Esophagus muscularis mucosa (tissue), 4 donors: ENCODE measurements around the gene POLR2J. TPM values are rescaled to one million over a fixed set of nuclear protein-coding genes. Genes with fewer than 3 reads are reported as not detected.

ENCODE experiments used
- DNase-seq: peaks from one replicate; pipeline ENCODE4 v3.0.0-alpha.2; 2017; ENCODE audit errors: extremely low spot score
- H3K27ac ChIP-seq, 4 donors: fragments of 200-600 bp; sonication (generic); replicated peaks in 1 of 4; 1 replicate in 3 of 4; 2 replicates in 1 of 4; pipeline ENCODE4 v1.5.1; 2016 to 2019; ENCODE audit warnings: mild to moderate bottlenecking in 1 of 4
- H3K27me3 ChIP-seq, 4 donors: fragments of 200-600 bp; sonication (generic); one replicate each; pipeline versions ENCODE4 v1.5.1 to v1.6.0; 2016 to 2019
- H3K36me3 ChIP-seq, 4 donors: fragments of 200-600 bp; sonication (generic); one replicate each; pipeline ENCODE4 v1.5.1; 2016 to 2019
- H3K4me1 ChIP-seq, 4 donors: fragments of 200-600 bp; sonication (generic); one replicate each; pipeline ENCODE4 v1.5.1; 2016 to 2019
- H3K4me3 ChIP-seq, 4 donors: fragments of 200-600 bp; sonication (generic); 1 replicate in 2 of 4; 2 replicates in 2 of 4; pipeline ENCODE4 v1.5.1; 2016 to 2019; ENCODE audit warnings: mild to moderate bottlenecking in 4 of 4, moderate library complexity in 1 of 4
- H3K9me3 ChIP-seq, 4 donors: fragments of 200-600 bp; sonication (generic); 1 replicate in 3 of 4; 2 replicates in 1 of 4; pipeline ENCODE4 v1.5.1; 2016 to 2019
- CTCF ChIP-seq, 3 experiments: fragments of 200-600 bp in 2 of 3; fragments of 450-650 bp in 1 of 3; sonication (generic) in 2 of 3; IDR thresholded peaks; one replicate each; pipeline ENCODE4 v1.5.1; 2017 to 2019; ENCODE audit warnings: antibody characterized with exemption in 3 of 3, mild to moderate bottlenecking in 2 of 3, moderate library complexity in 1 of 3
- EP300 ChIP-seq: sonication (generic); formaldehyde crosslinking; IDR thresholded peaks from one replicate; pipeline ENCODE4 v1.6.1; 2017; ENCODE audit warnings: antibody characterized with exemption
- POLR2A ChIP-seq: fragments of 450-650 bp; IDR thresholded peaks from one replicate; pipeline ENCODE4 v1.6.1; 2017; ENCODE audit warnings: antibody characterized with exemption, moderate library complexity, mild to moderate bottlenecking, low read depth
- POLR2AphosphoS5 ChIP-seq, 2 donors: sonication (generic); formaldehyde crosslinking; IDR thresholded peaks; one replicate each; pipeline ENCODE4 v1.6.1; 2017; ENCODE audit warnings: antibody characterized with exemption in 2 of 2
- WGBS: methylation state at CpG from one replicate; pipeline ENCODE4 v1.1.5; 2018; 5-methylcytosine and 5-hydroxymethylcytosine counted together
- intact Hi-C: fragments of 100-400 bp; cut with DNase I; formaldehyde crosslinking; loops from one replicate; pipeline ENCODE4 v1.15.1; 2023
- total RNA-seq, 4 donors: library from RNA; depleted of rRNA; stranded (reverse); fragments of >200 nt; gene quantifications; one replicate each; pipeline versions ENCODE4 v1.1.0 to v1.2.1, GENCODE V29; 2016

The POLR2J gene
- total RNA-seq, 4 donors from 2014 or later, result 20.7 to 31.1 (median 25.8) TPM

- intact Hi-C loops, result no loop called here
- peaks cover 16 to 54% (median 38%) of the 10 kb centered on the region in 4 donors for H3K4me1 ChIP-seq
- H3K4me3 ChIP-seq, result peak overlapping the region; percentile 89 to 98 (median 96)
- no peaks in the 10 kb centered on the region for H3K27me3 ChIP-seq
- H3K36me3 ChIP-seq, result peaks cover 0 to 28% (median 24%) of the 10 kb centered on the region in 4 donors
- 8% methylated on average over 24 of the region's 24 CpGs for WGBS
- DNase-seq, result no peak
- TF ChIP-seq EP300, result no peak
- TF ChIP-seq POLR2AphosphoS5 (IDR thresholded peaks at IDR 0.05), result no peak
- no peak for TF ChIP-seq POLR2A
- TF ChIP-seq CTCF (IDR thresholded peaks at IDR 0.05), result no peak
- peak overlapping the region; percentile 78 to 84 (median 81) for H3K27ac ChIP-seq
- H3K9me3 ChIP-seq, result no peaks in the 10 kb centered on the region
Measured at GRCh38 chr7:102463841-102464576, 14.7 kb downstream of the POLR2J start.

- no peaks in the 10 kb centered on the region for H3K27me3 ChIP-seq
- H3K36me3 ChIP-seq, result peaks cover 20 to 47% (median 42%) of the 10 kb centered on the region in 4 donors
- H3K4me1 ChIP-seq, result peaks cover 12 to 31% (median 21%) of the 10 kb centered on the region in 4 donors
- 84% methylated on average over 8 of the region's 8 CpGs for WGBS
- H3K9me3 ChIP-seq, result no peaks in the 10 kb centered on the region
- H3K27ac ChIP-seq, result no peak overlapping the region
- H3K4me3 ChIP-seq, result no peak overlapping the region
- TF ChIP-seq CTCF (IDR thresholded peaks at IDR 0.05), result no peak
- no peak for TF ChIP-seq POLR2A
- TF ChIP-seq POLR2AphosphoS5 (IDR thresholded peaks at IDR 0.05), result no peak
- no peak for DNase-seq
- intact Hi-C loops, result no loop called here
Measured at GRCh38 chr7:102460467-102460866, 18.3 kb downstream of the POLR2J start.

DNA sequence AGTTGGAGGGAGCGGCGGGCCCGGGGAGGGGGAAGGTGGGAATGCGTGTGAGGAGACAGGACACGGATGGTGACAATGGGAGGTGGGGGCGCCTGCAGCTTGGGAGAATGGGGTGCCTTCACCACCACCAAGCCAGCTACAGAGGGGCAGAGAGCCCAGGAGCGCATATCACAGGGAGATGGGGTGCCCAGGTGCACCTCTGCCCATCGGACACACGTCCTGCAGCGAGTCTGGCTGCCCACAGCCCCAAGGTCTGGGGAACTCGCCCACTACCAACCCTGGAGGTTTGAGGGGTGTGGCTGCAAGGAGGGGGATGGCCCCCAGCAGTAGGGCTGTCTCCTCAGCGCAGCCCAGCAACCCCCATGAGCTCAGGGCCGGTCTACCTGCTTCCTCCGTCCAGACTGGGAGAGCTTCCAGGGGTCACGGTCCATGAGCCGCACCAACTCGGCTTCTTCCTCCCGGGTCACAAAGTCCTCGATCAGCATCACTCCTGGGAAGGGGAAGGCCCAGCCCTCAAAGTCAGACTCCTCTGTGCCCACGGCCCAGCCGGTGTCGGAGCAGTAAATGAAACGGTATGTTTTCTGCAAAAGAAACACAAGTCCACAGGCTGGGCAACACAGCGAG is 19.4 kb downstream of the POLR2J start:
- Histone ChIP-seq H3K4me1 (peaks cover 11 to 27% (median 20%) of the 10 kb centered on the region in 4 donors), H3K36me3 (peaks cover 20 to 51% (median 49%) of the 10 kb centered on the region in 4 donors), H3K9me3 (no peaks in the 10 kb centered on the region), H3K27me3 (no peaks in the 10 kb centered on the region), H3K27ac (no peak overlapping the region), H3K4me3 (no peak overlapping the region)
- TF ChIP-seq POLR2A (no peak), CTCF (IDR thresholded peaks at IDR 0.05) (no peak), EP300 (no peak), POLR2AphosphoS5 (IDR thresholded peaks at IDR 0.05) (no peak)
- DNase-seq, result no peak
- WGBS, result 92% methylated on average over 24 of the region's 24 CpGs
- intact Hi-C loops, result no loop called here

DNA sequence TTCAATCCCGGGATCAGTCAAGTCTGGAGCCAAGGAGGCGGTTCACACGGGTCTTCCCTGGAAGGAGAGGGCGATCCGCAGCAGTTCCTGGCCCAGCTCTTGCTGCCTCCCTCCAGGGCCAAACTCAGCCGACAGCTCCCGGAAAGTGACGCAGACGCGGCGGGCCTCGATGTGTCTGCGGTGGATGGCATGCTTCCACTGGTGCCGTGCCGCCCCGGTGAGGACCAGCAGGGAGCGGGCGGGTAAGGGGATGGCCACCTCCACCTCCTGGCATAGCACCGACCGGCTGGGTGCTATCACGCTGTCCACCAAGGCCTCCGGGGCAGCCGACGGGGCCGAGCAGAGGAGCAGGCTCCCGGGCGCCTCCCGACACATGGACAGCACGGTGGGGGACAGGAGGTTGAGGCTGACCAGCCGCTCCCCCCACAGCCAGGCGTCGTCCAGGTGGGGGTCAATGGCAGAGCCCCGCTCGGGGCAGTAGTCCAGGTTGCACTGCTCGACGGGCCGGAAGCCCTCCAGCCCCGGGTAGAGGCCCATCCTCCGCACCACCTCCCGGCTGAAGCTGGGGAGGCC is 21.3 kb downstream of the POLR2J start:
- H3K36me3 ChIP-seq, result peaks cover 20 to 51% (median 49%) of the 10 kb centered on the region in 4 donors
- H3K4me1 ChIP-seq, result peaks cover 0 to 8% (median 3%) of the 10 kb centered on the region in 4 donors
- H3K4me3 ChIP-seq, result no peak overlapping the region
- 93% methylated on average over 14 of the region's 40 CpGs for WGBS
- H3K27me3 ChIP-seq, result no peaks in the 10 kb centered on the region
- no peak overlapping the region for H3K27ac ChIP-seq
- DNase-seq, result no peak
- H3K9me3 ChIP-seq, result no peaks in the 10 kb centered on the region
- intact Hi-C loops, result no loop called here
- TF ChIP-seq CTCF (IDR thresholded peaks at IDR 0.05) (no peak), POLR2A (no peak), POLR2AphosphoS5 (IDR thresholded peaks at IDR 0.05) (no peak), EP300 (no peak)
